Fibroblast of skin of back (primary cell): ENCODE data around the gene STAT5A.
A peak's percentile ranks its signal among the peaks of the same experiment; 100 is the strongest.
"Not testable (repeated sequence)": the region's sequence is repeated elsewhere in the genome, so short reads cannot be mapped to it uniquely, and the experiment has no call there.

Experiments
- DNase-seq: peaks from one replicate; pipeline ENCODE4 v3.0.0-alpha.2; 2013

STAT5A gene

GRCh38 chr17:42308446-42308845 is 20.1 kb downstream of the STAT5A start:
- no peak for DNase-seq

- DNase-seq: no peak
Observed at GRCh38 chr17:42309142-42309541, 20.8 kb downstream of the STAT5A start.

DNA sequence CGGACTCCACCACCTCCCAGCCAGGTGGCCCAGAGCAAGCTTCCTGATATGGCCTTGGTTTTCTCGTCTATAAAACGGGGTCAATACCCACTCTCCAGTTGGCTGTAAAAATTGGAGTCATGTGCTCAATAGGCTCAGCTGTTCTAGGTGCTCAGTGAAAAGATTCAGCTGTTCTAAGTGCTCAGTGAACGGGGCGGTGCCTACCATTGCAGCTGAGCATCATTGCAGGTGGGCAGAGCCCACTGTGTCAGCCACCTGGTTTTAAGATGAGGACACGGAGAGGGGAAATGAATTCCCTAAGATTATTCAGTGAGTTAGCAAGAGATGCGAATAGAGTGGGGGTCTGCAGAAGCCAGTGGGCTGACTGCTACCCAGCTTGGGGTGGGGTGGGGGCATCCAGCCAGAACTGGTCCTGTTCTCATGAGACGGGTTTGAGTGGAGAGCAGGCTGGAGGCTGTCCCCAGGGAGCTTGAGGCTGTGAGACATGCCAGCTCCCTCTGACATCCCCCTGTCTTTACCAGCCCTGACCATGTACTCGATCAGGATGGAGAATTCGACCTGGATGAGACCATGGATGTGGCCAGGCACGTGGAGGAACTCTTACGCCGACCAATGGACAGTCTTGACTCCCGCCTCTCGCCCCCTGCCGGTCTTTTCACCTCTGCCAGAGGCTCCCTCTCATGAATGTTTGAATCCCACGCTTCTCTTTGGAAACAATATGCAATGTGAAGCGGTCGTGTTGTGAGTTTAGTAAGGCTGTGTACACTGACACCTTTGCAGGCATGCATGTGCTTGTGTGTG is 21.9 kb downstream of the STAT5A start:
- no peak for DNase-seq

DNA sequence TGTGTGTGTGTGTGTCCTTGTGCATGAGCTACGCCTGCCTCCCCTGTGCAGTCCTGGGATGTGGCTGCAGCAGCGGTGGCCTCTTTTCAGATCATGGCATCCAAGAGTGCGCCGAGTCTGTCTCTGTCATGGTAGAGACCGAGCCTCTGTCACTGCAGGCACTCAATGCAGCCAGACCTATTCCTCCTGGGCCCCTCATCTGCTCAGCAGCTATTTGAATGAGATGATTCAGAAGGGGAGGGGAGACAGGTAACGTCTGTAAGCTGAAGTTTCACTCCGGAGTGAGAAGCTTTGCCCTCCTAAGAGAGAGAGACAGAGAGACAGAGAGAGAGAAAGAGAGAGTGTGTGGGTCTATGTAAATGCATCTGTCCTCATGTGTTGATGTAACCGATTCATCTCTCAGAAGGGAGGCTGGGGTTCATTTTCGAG is 22.5 kb downstream of the STAT5A start:
- no peak for DNase-seq

DNA sequence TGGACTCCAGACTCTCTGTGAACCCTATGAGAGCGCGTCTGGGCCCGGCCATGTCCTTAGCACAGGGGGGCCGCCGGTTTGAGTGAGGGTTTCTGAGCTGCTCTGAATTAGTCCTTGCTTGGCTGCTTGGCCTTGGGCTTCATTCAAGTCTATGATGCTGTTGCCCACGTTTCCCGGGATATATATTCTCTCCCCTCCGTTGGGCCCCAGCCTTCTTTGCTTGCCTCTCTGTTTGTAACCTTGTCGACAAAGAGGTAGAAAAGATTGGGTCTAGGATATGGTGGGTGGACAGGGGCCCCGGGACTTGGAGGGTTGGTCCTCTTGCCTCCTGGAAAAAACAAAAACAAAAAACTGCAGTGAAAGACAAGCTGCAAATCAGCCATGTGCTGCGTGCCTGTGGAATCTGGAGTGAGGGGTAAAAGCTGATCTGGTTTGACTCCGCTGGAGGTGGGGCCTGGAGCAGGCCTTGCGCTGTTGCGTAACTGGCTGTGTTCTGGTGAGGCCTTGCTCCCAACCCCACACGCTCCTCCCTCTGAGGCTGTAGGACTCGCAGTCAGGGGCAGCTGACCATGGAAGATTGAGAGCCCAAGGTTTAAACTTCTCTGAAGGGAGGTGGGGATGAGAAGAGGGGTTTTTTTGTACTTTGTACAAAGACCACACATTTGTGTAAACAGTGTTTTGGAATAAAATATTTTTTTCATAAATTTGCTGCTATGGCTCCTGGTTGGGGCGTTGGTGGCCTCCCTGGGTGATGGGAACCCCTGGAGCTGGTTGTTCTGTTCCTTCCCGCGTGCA is 23.1 kb downstream of the STAT5A start:
- peak; percentile 69 for DNase-seq

DNA sequence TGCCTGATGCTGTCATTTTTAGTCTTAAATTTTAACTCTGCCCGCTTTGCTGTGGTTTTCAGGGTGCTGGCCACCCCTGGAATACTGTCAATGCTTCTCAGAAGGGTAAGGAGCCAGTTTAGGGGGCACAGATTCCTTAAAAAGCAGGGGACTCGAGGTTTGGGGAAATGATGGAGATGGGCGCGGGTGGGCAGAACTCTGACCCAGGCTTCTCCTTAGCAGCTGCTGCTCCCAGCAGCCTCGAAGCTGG is 23.7 kb downstream of the STAT5A start:
- no peak for DNase-seq

GRCh38 chr17:42312285-42313130 is 24.2 kb downstream of the STAT5A start:
- peak; percentile 79 for DNase-seq

DNA sequence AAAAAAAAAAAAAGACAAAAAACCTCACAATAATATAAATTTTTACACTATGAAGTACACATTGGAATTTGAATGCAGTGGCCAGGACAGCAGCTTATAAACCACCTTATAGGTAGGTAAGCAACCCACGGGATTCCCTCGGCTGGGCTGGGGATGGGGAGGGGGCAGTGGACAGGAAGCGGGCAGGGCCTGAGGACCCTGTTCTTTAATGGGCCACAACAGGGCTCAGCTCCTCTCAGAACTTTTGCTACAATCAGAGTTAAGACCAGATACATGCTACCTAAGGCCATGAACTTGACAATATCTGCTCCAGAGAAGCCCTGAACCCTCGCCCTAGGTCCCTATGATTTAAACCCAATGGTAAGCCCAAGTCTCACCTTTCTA is 25.1 kb downstream of the STAT5A start:
- no peak for DNase-seq

DNA sequence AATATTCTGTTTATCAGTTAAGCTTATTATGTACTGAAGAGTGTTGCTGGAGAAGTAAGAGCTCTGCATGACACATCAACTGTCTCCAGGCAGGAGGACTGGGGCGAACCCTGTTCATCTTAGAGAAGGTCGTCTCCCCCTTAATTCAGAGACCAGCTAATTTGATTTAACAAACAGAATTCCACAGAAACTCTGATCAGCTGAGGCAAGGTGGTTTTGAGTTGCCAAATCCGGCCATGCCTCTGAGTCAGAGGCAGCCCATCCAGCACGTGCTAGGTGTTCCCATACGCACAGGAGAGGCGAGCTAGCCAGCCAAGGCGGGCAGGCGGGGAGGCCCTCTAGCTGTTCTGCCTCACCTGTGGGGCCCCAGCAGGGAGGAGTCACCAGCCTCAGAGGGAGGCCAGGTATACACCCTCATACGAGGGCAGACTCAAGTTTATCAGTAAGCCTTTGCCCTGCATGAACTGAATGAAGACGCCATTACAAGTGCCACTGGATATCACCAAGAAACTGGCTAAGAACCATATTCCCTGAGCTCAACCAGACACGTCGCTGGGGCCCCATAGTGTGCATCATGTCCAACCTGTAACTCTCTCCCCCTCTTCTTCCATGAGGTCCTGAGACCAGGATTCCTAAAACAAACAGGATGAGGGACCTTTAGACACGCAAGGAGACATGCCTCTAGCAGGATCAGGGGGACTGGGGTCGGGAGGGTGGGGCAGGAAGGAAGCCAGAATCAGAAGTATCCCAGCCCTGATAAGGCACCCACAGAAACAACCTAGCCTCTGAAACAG is 25.7 kb downstream of the STAT5A start:
- DNase-seq: no peak

- DNase-seq: no peak
Observed at GRCh38 chr17:42315402-42316156, 27.3 kb downstream of the STAT5A start.

GRCh38 chr17:42316755-42317154 is 28.5 kb downstream of the STAT5A start:
- no peak for DNase-seq

DNA sequence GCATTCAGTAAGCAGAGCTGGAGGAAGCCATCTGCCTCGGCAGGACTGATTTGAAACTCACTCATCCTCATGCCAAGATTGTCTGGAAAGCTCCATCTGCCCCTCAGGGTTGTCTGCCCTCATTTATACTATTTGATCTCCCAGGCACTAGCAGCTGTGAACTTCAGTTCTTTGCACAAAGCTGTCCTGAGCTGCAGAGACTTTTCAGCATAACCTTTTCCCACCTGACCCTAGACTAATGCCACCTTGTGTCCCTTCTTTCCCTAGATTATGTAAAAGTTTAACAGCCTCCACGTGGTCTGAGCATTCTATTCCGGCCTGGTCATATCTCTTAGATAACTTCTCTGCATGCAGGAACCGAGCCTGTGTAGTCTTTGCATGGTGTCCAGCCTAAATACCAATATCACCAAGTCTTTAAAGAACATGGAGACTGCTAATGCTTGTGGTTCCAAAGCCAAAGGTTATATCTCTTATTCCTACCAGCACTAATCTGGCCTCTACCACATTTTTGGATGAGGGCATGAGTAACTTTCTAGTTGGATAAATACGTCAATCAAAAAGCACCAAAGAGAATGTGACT is 29.1 kb downstream of the STAT5A start:
- DNase-seq: no peak

DNA sequence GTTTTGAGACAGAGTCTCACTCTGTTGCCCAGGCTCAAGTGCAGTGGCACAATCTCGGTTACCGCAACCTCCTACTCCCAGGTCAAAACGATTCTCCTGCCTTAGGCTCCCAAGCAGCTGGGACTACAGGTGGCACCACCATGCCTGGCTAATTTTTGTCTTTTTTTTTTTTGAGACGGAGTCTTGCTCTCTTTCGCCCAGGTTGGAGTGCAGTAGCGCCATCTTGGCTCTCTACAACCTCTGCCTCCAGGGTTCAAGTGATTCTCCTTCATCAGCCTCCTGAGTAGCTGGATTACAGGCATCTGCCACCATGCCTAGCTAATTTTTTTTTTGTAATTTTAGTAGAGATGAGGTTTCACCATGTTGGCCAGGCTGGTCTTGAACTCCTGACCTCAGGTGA is 29.7 kb downstream of the STAT5A start:
- DNase-seq: not testable (repeated sequence)

DNA sequence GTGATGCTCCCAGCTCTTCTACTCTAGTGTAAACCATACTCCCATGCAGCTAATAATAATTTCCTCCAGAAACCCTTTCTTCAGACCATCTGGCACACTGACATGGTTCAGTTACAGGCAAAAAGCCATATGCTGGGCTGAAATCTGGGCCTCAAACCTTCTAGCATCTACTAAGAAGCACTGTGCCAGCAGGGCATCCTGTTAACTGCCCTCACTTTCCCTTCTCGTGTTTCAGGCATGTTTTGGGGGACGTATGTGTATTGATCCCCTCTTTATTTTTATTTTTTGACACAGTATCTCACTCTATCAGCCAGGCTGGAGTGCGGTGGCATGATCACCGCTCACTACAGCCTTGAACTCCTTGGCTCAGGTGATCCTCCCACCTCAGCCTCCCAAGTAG is 33.3 kb downstream of the STAT5A start:
- DNase-seq: no peak

DNA sequence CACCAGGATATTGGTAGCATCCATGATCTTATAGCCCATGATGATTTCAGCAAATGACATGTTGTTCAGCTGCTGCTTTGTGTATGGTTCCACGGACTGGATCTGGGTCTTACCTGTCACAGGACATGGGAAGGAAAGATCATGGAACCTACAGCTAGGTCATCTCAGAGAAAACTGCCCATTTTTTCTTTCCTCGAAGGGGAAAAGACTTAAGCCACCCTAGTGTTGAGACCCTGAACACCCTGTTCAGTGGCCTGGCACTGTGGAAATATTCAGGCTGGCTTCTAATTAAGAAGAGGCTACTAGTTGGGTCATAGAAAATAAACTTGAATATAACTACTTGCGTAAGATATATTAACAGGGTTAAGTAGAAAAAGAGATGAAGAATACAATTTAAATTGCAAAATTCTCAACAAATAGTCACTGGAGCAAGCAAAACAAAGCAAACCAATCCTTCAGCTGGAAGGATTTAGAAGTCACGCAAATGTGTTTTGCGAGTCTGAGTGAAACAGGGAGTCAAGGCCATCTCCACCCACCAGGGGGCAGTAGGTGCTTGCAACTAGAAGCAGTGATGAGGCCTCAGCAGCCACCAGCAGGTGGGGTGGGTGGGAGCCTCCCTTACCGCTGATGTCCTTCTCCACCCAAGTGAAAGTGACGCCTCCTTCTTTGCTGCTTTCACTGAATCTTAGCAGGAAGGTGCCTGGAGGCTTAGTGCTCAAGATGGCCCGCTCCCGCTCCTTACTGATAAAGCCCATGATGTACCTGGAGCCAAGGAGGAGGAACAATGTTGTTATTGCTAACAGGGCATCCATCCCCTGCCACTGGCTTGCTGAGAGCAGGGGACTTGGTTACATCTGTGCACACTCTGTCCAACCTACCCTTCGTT is 34.3 kb downstream of the STAT5A start:
- peak; percentile 87 for DNase-seq

- no peak for DNase-seq
Observed at GRCh38 chr17:42323268-42323773, 35.0 kb downstream of the STAT5A start.

GRCh38 chr17:42325026-42325425 is 36.7 kb downstream of the STAT5A start:
- peak; percentile 73 for DNase-seq

DNA sequence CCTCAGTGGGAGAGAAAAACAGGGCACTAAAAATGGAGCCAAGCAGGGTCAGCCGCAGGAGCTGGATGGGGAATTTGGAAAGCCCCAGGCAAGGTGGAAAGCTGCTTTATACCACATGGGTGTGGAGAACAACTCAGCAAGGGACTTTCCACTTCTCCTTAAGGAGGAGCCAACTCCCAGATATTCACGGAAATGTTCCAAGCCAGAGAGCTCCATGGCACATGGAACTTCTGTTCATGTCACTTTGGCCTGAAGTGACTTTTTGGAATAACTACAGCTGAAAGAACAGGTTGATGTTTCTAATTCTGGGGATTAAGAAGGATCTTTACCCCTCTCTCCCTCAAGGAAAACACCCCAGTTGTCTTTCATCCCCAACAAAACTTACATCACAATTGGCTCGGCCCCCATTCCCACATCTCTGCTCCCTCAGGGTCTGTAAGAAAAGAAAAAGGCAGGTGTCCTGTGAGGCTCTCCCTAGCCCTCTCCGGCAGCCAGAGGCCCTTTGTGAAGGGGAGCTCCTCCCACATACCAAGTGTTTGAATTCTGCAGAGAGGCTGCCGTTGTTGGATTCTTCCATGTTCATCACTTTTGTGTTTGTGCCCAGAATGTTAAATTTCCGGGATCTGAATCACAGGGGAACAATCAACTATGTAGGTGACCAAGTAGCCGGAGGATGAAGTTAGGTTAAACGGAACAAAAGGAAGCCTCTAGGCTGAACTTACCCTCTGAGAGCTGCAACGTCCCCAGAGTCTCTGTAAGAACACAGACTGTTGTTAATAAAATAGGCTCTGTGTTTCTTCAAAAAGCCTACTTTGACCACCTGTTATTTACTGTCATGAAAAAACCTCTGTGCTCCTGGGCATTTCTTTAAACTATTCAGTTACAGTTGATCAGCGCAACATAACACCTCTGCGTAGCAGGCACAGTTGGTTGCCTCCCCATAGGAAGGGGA is 41.0 kb downstream of the STAT5A start:
- DNase-seq: peak; percentile 59

- no peak for DNase-seq
Observed at GRCh38 chr17:42333053-42333452, 44.8 kb downstream of the STAT5A start.
